ENCODE measurements around the gene LZIC. TPM values are rescaled to one million over a fixed set of nuclear protein-coding genes. Genes with fewer than 3 reads are reported as not detected.

Gene LZIC
- total RNA-seq, result 18.1 and 27.2 TPM in 2 replicates

DNA sequence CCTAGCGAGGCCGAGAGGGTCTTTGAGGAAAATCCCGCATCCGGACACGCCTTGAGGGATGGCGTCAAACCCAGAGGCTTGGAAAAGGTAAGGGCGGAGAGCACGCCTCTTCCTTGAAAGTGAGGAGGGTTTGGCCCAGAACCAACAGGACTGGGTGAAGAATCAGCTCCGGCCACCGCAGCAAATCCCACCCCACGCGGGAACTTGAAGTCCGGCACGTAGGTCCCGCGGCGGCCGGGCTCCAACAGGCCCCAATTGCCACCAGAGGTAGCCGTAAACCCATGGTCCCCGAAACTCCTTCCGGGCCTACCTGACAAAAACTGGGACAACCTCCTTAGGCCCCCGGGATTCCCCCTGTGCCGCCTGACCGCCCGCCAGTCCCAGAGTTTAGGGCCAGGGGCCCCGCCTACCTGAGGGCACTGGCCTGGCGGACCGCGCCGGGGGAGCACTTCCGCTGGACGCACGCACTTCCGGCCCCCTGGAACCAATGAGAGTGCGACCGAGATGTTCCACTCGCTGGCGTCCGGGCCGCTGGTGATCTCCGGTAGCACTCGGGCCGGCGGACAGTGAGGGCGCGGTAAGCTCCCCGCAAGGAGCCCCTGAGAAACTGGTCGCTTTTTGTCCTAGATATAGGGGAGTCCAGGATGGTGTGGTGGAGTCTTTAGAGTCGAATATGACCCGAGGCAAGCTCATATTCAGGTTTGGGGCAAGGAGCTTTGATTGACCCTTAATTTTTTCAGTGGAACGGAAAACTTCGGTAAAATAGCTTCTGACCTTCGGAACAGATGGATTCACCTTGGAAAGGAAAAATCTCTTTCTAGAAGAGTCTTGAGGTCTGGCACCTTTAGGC lies at the start of gene LZIC, which contains the start of gene NMNAT1:
LZIC (minus strand) TSS at position 453 of the 850 bp plus-strand sequence. CDS start 6,772 bp downstream, outside the sequence.
NMNAT1 (plus strand) TSS at position 537 of the 850 bp plus-strand sequence. CDS start 28,599 bp downstream, outside the sequence.

GRCh38 chr1:9910076-9910422 lies 33.1 kb downstream of the LZIC start, which contains the start of gene CTNNBIP1:
Gene CTNNBIP1, minus strand, starts transcription at chr1:9910269. Its CDS starts 38,205 bp downstream, at chr1:9872064.

Small RNAs within 50 kb of the gene (small RNA-seq; reads per million reads assigned to genes)
- gene MIR5697, result 0.26 reads per million

Other genes starting within 250 kb of the LZIC start
- 85.2 and 99.4 TPM in 2 replicates for gene CLSTN1, start 119.4 kb downstream of the LZIC start, total RNA-seq
- 38.5 and 67.1 TPM in 2 replicates for gene CTNNBIP1, start 33.1 kb downstream of the LZIC start, total RNA-seq
- gene NMNAT1, start 84 bp upstream of the LZIC start, total RNA-seq, result 10.4 and 11.0 TPM in 2 replicates
- gene RBP7, start 53.8 kb upstream of the LZIC start, total RNA-seq, result 4.6 and 5.5 TPM in 2 replicates
- 80.1 and 95.8 TPM in 2 replicates for gene UBE4B, start 89.6 kb upstream of the LZIC start, total RNA-seq